Breast epithelium (tissue), 3 donors: ENCODE measurements around the gene BLOC1S3.

ENCODE experiments used
- POLR2A ChIP-seq: fragments of 450-650 bp; IDR thresholded peaks from one replicate; pipeline ENCODE4 v1.6.1; 2016; ENCODE audit warnings: antibody characterized with exemption, mild to moderate bottlenecking, moderate library complexity
- TF ChIP-seq, protein P1 (sequence below), 3 donors: fragments of 450-650 bp; IDR thresholded peaks; one replicate each; pipeline ENCODE4 v1.5.1; 2016 to 2017; ENCODE audit warnings: antibody characterized with exemption in 3 of 3, mild to moderate bottlenecking in 3 of 3, moderate library complexity in 3 of 3

DNA sequence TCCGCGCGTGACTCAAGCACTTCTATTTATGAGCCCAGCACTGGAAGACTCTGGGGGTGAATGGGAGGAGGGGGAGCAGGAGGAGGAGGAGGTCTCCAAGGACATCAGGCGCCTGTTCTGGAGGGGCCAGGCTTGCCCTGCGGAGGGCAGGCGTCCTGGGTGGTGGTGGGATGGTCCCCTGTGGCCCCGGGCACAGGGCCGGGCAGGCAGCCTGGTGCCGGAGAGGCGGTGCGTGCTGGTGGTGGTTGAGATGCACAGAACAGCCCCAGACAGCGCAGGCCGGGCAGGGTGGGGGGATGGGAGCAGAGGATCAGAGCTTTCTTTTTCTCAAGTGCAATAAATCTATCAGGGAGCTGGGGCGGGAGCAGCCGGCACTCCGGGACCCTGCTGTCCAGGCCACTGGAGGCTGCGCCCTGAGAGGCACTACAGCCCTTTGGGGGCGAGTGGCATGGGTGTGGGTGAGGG is 31.8 kb upstream of the BLOC1S3 start:
- TF ChIP-seq, protein P1, sequence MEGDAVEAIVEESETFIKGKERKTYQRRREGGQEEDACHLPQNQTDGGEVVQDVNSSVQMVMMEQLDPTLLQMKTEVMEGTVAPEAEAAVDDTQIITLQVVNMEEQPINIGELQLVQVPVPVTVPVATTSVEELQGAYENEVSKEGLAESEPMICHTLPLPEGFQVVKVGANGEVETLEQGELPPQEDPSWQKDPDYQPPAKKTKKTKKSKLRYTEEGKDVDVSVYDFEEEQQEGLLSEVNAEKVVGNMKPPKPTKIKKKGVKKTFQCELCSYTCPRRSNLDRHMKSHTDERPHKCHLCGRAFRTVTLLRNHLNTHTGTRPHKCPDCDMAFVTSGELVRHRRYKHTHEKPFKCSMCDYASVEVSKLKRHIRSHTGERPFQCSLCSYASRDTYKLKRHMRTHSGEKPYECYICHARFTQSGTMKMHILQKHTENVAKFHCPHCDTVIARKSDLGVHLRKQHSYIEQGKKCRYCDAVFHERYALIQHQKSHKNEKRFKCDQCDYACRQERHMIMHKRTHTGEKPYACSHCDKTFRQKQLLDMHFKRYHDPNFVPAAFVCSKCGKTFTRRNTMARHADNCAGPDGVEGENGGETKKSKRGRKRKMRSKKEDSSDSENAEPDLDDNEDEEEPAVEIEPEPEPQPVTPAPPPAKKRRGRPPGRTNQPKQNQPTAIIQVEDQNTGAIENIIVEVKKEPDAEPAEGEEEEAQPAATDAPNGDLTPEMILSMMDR (IDR thresholded peaks at IDR 0.05), result no peak
- TF ChIP-seq POLR2A, result no peak
